ENCODE results near the gene KCNA3.

- TF ChIP-seq EP300 (IDR thresholded peaks at IDR 0.05; ENCODE audit: low read depth) = no peak
- TF ChIP-seq CTCF (IDR thresholded peaks at IDR 0.05) = no peak
Observed at GRCh38 chr1:110706621-110707020, 31.9 kb upstream of the KCNA3 start.

Measured in transverse colon (tissue), 3 donors.